Activated CD8-positive, alpha-beta T cell treated with anti-CD3 and anti-CD28 coated beads for 36 hours (primary cell): ENCODE measurements around the gene NAXD. TPM values are rescaled to one million over a fixed set of nuclear protein-coding genes. Genes with fewer than 3 reads are reported as not detected.

ENCODE experiments used
- ATAC-seq: fragments of 200-7000 bp; cut with Tn5 transposase; one replicate; pipeline ENCODE4 v1.10.0; 2021; ENCODE audit warnings: mild to moderate bottlenecking, moderate library complexity
- CTCF ChIA-PET: fragments of 350-600 bp; sonication (Branson Sonifier 250); formaldehyde crosslinking; loops from one replicate; lab custom pipeline; 2021; ENCODE audit warnings: antibody characterized with exemption; lab: Charles Lee
- POLR2A ChIA-PET: fragments of 350-600 bp; sonication (Branson Sonifier 250); formaldehyde crosslinking; loops from one replicate; lab custom pipeline; 2021; ENCODE audit warnings: antibody characterized with exemption; lab: Charles Lee
- DNase-seq: peaks from one replicate; pipeline ENCODE4 v3.0.0-alpha.2; 2020
- H3K27ac Mint-ChIP-seq: one replicate; pipeline ENCODE4 v1.8.0; 2021; ENCODE audit warnings: mild to moderate bottlenecking, mixed read lengths
- H3K27me3 Mint-ChIP-seq: one replicate; pipeline ENCODE4 v1.8.0; 2021; ENCODE audit warnings: mixed read lengths
- H3K36me3 Mint-ChIP-seq: one replicate; pipeline ENCODE4 v1.8.0; 2021; ENCODE audit warnings: low read depth, mixed read lengths
- H3K4me1 Mint-ChIP-seq: one replicate; pipeline ENCODE4 v1.8.0; 2021; ENCODE audit warnings: low read depth, mixed read lengths
- H3K4me3 Mint-ChIP-seq: one replicate; pipeline ENCODE4 v1.8.0; 2021; ENCODE audit warnings: mild to moderate bottlenecking, moderate library complexity, mixed read lengths
- H3K9me3 Mint-ChIP-seq: one replicate; pipeline ENCODE4 v1.8.0; 2021; ENCODE audit warnings: mixed read lengths
- CTCF ChIP-seq: fragments of 200-600 bp; IDR thresholded peaks from one replicate; pipeline ENCODE4 v1.8.0; 2022; ENCODE audit warnings: antibody characterized with exemption, mild to moderate bottlenecking
- intact Hi-C: fragments of 100-400 bp; cut with micrococcal nuclease; formaldehyde crosslinking; loops from one replicate; pipeline ENCODE4 v1.10.0; 2022
- total RNA-seq, 2 experiments: library from RNA; stranded (reverse); gene quantifications; one replicate each; pipeline ENCODE4 v1.2.3, GENCODE V29; 2021

Gene NAXD
- total RNA-seq, 2 experiments from 2014 or later, result 22.7 to 24.8 TPM

- Mint-ChIP-seq H3K4me3 (peak overlapping the region; percentile 92), H3K4me1 (peaks cover 49% of the 10 kb centered on the region), H3K27me3 (no peaks in the 10 kb centered on the region), H3K27ac (no peak overlapping the region), H3K36me3 (peaks cover 12% of the 10 kb centered on the region), H3K9me3 (peaks cover 6% of the 10 kb centered on the region)
- DNase-seq, result no peak
- ATAC-seq, result no peak
- ChIA-PET POLR2A (no interaction called here), CTCF (interaction anchor here (0.9 to 1.5 kb wide), 3 partner anchors 19 to 64 kb away, joined by 3 read pairs; no protein-coding TSS in a partner anchor)
- no peak for TF ChIP-seq CTCF
- intact Hi-C loops, result loop anchor here (5.0 kb wide), 1 partner anchor 90 kb away; the partner anchor contains the start of gene CARS2
Observed at GRCh38 chr13:110617321-110618072, 2.2 kb downstream of the NAXD start.

GRCh38 chr13:110618167-110618566 is 2.8 kb downstream of the NAXD start:
- H3K27ac Mint-ChIP-seq, result no peak overlapping the region
- POLR2A ChIA-PET, result interaction anchor here (0.6 to 0.7 kb wide), 3 partner anchors 67 to 156 kb away, joined by 3 read pairs; no protein-coding TSS in a partner anchor
- peaks cover 5% of the 10 kb centered on the region for H3K9me3 Mint-ChIP-seq
- no peak overlapping the region for H3K4me3 Mint-ChIP-seq
- intact Hi-C loops, result loop anchor here (5.0 kb wide), 1 partner anchor 89 kb away; the partner anchor contains the start of gene CARS2
- no peak for TF ChIP-seq CTCF
- CTCF ChIA-PET, result interaction anchor here (0.9 to 1.0 kb wide), 2 partner anchors 19 to 26 kb away, joined by 3 to 4 read pairs; no protein-coding TSS in a partner anchor
- DNase-seq, result no peak
- peaks cover 13% of the 10 kb centered on the region for H3K36me3 Mint-ChIP-seq
- no peaks in the 10 kb centered on the region for H3K27me3 Mint-ChIP-seq
- no peak for ATAC-seq
- H3K4me1 Mint-ChIP-seq, result peaks cover 49% of the 10 kb centered on the region

DNA sequence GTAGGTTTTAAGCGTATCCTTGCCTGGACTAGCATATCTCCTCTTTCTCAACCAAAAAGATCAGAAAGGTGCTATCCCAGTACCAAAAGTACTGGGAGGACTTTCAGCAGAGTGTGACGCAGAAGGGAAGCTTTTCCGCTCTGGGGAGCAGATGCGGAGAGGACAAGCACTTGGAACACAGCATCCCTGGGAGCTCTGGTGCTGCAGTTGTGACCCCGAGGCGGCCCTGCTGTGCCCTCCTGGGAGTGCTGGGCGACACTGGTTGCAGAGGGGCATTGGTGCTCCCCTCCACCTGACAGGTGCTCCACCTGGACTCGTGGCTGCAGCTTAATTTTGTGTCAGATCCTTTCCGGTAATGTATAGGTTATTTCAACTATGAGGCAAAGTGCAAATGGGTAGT is 3.4 kb downstream of the NAXD start:
- Mint-ChIP-seq H3K27me3 (no peaks in the 10 kb centered on the region), H3K9me3 (no peaks in the 10 kb centered on the region), H3K36me3 (peaks cover 11% of the 10 kb centered on the region), H3K4me1 (peaks cover 49% of the 10 kb centered on the region), H3K27ac (no peak overlapping the region), H3K4me3 (no peak overlapping the region)
- ChIA-PET CTCF (interaction anchor here (0.9 to 1.0 kb wide), 2 partner anchors 18 to 26 kb away, joined by 3 to 4 read pairs; no protein-coding TSS in a partner anchor), POLR2A (interaction anchor here (0.6 to 0.7 kb wide), 3 partner anchors 67 to 156 kb away, joined by 3 read pairs; no protein-coding TSS in a partner anchor)
- DNase-seq (no peak), ATAC-seq (no peak)
- intact Hi-C loops, result loop anchor here (5.0 kb wide), 1 partner anchor 89 kb away; the partner anchor contains the start of gene CARS2
- no peak for TF ChIP-seq CTCF

DNA sequence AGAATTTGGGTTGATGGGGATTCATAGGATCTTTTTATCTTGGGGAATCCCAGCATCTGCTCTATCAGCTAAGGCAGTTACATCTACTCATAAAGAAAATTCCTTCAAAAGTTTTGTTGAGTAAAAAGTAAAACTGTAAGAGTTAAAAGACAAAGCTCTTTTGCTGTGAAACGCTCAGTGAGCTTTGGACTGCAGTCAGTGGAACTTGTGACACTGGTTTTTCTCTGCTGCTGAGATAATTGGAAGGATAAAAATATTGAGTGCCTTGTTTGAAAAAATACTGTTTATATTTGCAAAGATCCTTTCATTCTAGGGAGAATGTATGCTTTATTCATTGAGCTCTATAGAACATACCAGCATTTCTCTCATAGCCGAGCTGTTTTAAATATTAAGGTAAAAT is 5.3 kb downstream of the NAXD start:
- POLR2A ChIA-PET, result no interaction called here
- H3K4me3 Mint-ChIP-seq, result no peak overlapping the region
- H3K27ac Mint-ChIP-seq, result no peak overlapping the region

More for the DNA sequence above, 5.3 kb downstream of the NAXD start:
- CTCF ChIA-PET, result interaction anchor here (1.2 to 1.6 kb wide), 2 partner anchors 27 to 165 kb away, joined by 3 to 4 read pairs; no protein-coding TSS in a partner anchor
- Mint-ChIP-seq H3K27me3 (no peaks in the 10 kb centered on the region), H3K4me1 (peaks cover 45% of the 10 kb centered on the region), H3K9me3 (no peaks in the 10 kb centered on the region), H3K36me3 (peaks cover 8% of the 10 kb centered on the region)
- ATAC-seq, result no peak
- intact Hi-C loops, result no loop called here
- DNase-seq, result no peak
- no peak for TF ChIP-seq CTCF
